GM13977 (cell line): Measurements from ENCODE around the gene SNCB.
"Not testable (repeated sequence)": the region's sequence is repeated elsewhere in the genome, so short reads cannot be mapped to it uniquely, and the experiment has no call there.

ENCODE experiments used
- DNase-seq: peaks from one replicate; pipeline ENCODE4 v3.0.0; 2012; ENCODE audit warnings: low spot score
- CTCF ChIP-seq: IDR thresholded peaks from 2 replicates; pipeline ENCODE4 v1.5.1; 2012; ENCODE audit warnings: mild to moderate bottlenecking, control low read depth; ENCODE audit not compliant: insufficient read depth; ENCODE audit errors: extremely low read depth, missing control alignments
- in situ Hi-C: fragments of 300-500 bp; cut with MboI; formaldehyde crosslinking; loops from one replicate; pipeline ENCODE4 v1.12.0; 2022; ENCODE audit warnings: low sequenced_read_pairs, low pct_unique_long_range_greater_than_20kb, mixed read lengths, inconsistent platforms; ENCODE audit not compliant: unreplicated experiment

SNCB gene

DNA sequence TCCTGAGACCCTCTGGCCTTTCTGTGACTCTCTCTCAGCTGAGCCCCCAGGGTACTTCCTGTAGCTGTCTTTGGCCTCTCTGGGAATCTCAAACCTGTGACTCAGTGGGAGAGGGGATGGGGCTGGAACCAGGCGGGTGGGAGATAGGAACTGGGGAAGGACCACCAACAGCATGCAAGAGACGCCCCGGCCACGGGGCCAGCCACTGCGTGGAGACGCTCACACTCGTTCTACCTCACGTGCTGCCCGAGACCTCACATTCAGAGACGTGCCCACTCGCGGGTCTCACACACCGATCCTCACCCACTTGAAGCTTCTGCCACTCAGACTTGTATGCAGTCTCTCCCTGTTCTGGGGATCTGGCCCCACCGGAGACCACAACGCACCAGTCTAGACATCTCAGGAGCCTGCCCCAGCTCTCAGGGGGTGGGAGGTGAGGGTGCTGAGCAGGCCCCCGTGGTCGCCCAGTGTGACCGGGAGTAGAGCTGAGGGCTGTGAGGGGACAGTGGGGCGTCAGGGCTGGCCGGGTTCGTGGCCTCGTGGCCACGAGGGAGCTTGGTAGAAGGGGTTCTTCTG is 34.2 kb downstream of the SNCB start:
- DNase-seq, result no peak
- in situ Hi-C loops, result loop anchor here (25.0 kb wide), 1 partner anchor 859 kb away; no protein-coding TSS in a partner anchor
- no peak for TF ChIP-seq CTCF

DNA sequence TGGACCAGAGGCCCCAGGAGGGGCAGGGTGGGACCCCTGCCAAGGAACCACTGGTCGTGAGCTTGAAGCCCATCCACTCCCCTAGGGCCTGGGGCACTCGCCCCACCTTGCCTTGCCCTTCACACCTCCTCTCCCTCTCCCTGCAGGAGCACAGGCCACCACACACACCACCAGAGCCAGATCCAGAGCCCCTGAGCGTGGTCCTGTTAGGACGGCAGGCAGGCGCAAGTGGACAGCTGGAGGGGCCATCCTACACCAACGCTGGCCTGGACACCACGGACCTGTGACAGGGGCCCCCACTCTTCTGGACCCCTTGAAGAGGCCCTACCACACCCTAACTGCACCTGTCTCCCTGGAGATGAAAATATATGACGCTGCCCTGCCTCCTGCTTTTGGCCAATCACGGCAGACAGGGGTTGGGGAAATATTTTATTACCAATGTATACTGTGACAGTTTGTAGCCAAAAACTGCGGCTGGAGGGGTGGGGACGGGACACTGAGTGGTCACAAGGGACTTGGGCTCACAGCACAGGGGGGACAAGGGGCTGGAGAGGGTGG is 34.9 kb downstream of the SNCB start:
- no peak for DNase-seq
- in situ Hi-C loops, result loop anchor here (25.0 kb wide), 1 partner anchor 858 kb away; no protein-coding TSS in a partner anchor
- no peak for TF ChIP-seq CTCF

DNA sequence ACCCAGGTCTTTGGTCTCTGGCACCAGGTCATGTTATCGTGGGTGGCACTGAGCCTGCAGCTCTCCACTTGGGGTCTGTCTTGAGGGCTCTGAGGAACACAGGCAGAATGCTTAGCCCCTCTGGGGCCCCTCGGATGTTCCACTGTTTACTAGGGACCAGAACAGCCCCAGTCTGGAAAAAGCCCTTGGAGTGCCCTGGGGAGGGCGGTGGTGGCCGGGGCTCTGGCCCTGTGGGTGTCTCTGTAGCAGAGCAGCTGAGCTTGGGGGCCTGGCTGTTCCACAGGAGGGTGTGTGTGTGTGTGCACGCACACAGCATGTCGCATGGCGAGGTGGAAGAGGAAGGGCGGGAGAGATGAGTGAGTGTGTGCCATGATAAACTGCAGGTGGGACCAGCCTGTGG is 35.8 kb downstream of the SNCB start:
- TF ChIP-seq CTCF, result no peak
- DNase-seq, result no peak
- in situ Hi-C loops, result loop anchor here (25.0 kb wide), 1 partner anchor 857 kb away; no protein-coding TSS in a partner anchor

DNA sequence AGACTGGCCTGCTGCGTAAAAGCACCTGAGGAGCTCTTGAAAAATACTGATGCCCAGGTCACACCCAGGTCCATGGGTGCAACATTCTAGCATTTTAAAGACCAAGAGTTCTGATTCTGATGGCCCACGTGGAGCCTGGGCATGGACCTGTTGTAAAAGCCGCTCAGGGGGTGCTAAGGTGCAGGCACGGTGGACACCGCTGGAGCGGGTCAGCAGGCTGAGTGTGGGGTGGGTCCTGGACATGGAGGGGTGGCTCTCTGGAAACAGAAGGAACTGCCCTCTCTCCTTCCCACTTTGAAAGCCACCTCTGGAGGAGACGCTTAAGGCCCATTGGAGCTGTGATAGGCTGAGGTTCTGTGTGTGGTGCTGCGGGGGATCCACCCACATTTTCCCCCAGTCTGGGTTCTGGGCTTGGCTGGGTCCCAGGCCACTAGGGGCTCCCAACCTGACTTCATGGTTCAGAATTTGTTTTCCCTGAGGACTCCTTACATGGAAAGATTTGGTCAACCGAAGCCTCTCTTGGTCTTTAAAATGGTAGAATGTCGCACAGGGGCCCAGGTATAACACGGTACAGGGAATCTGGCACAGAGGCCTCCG is 37.0 kb downstream of the SNCB start:
- no peak for TF ChIP-seq CTCF
- in situ Hi-C loops, result loop anchor here (25.0 kb wide), 1 partner anchor 856 kb away; no protein-coding TSS in a partner anchor
- DNase-seq, result no peak

GRCh38 chr5:176592573-176592972 is 37.8 kb downstream of the SNCB start:
- in situ Hi-C loops, result loop anchor here (25.0 kb wide), 1 partner anchor 855 kb away; no protein-coding TSS in a partner anchor
- TF ChIP-seq CTCF, result no peak
- DNase-seq, result no peak

- in situ Hi-C loops, result loop anchor here (25.0 kb wide), 1 partner anchor 854 kb away; no protein-coding TSS in a partner anchor
- not testable (repeated sequence) for DNase-seq
Measured at GRCh38 chr5:176591667-176592066, 38.7 kb downstream of the SNCB start.
